GM12878 (cell line): ENCODE measurements around the gene HOXA1. TPM values are rescaled to one million over a fixed set of nuclear protein-coding genes. Genes with fewer than 3 reads are reported as not detected.

Experiments used
- ATAC-seq: fragments of 200-7000 bp; cut with Tn5 transposase; 3 replicates; pipeline ENCODE4 v1.9.1; 2020; ENCODE audit warnings: mild to moderate bottlenecking, moderate library complexity
- BruUV-seq: library from RNA; stranded (reverse); fragments of 400-500 nt; replicated peaks from 2 replicates; lab custom pipeline; 2021; lab: Mats Ljungman, UMichigan
- CTCF ChIA-PET: fragments of 300-600 bp; sonication (Branson Sonifier 250); formaldehyde crosslinking; extraction: SDS; loops from one replicate; lab custom pipeline; 2021; ENCODE audit warnings: inconsistent platforms; lab: Yijun Ruan, JAX
- POLR2A ChIA-PET: fragments of 350-600 bp; formaldehyde crosslinking; extraction: SDS; loops from one replicate; lab custom pipeline; 2021; ENCODE audit warnings: inconsistent platforms; lab: Charles Lee
- RAD21 ChIA-PET: fragments of 300-600 bp; sonication (Branson Sonifier 250); formaldehyde crosslinking; loops from one replicate; lab custom pipeline; 2023; ENCODE audit warnings: antibody characterized with exemption; ENCODE audit not compliant: unreplicated experiment; lab: Charles Lee
- SMC1A ChIA-PET: fragments of 300-600 bp; sonication (Branson Sonifier 250); formaldehyde crosslinking; loops from one replicate; lab custom pipeline; 2023; ENCODE audit not compliant: unreplicated experiment, uncharacterized antibody; lab: Charles Lee
- DNase-seq: peaks from one replicate; pipeline ENCODE4 v3.0.0-alpha.2; 2011; ENCODE audit warnings: low read depth, low spot score
- FAIRE-seq: peaks from 3 replicates; lab custom pipeline; 2011; peaks lifted over from hg19 to GRCh38; lab: Jason Lieb, UNC
- H2AFZ ChIP-seq: 2 replicates; pipeline ENCODE4 v1.6.0; 2011; ENCODE audit warnings: low read depth, low read length, control low read depth; ENCODE audit not compliant: control insufficient read depth
- H3K27ac ChIP-seq: 2 replicates; pipeline ENCODE4 v1.5.1; 2011; ENCODE audit warnings: control low read depth; ENCODE audit not compliant: control insufficient read depth, insufficient read depth
- H3K27me3 ChIP-seq, 2 experiments: replicated peaks in 1 of 2; 2 replicates each; pipeline versions ENCODE4 v1.6.0 to v1.6.1; 2011; ENCODE audit warnings: low read length in 1 of 2; ENCODE audit not compliant: control insufficient read depth in 2 of 2, insufficient read depth in 2 of 2
- H3K36me3 ChIP-seq, 2 experiments: 2 replicates each; pipeline ENCODE4 v1.5.1; 2011; ENCODE audit warnings: low read length in 1 of 2; ENCODE audit not compliant: control insufficient read depth in 2 of 2, insufficient read depth in 2 of 2
- H3K4me1 ChIP-seq: 2 replicates; pipeline ENCODE4 v1.6.1; 2011; ENCODE audit warnings: mild to moderate bottlenecking, low read length, moderate library complexity, mixed read lengths; ENCODE audit not compliant: control insufficient read depth, insufficient read depth
- H3K4me2 ChIP-seq: 2 replicates; pipeline ENCODE4 v1.6.0; 2011; ENCODE audit warnings: control low read depth; ENCODE audit not compliant: control insufficient read depth, insufficient read depth
- H3K4me3 ChIP-seq: fragments of 200-600 bp; sonication (generic); 2 replicates; pipeline ENCODE4 v1.5.1; 2016
- H3K79me2 ChIP-seq: 2 replicates; pipeline ENCODE4 v1.6.0; 2011; ENCODE audit warnings: low read length; ENCODE audit not compliant: control insufficient read depth, insufficient read depth
- H3K9ac ChIP-seq: 2 replicates; pipeline ENCODE4 v1.8.0; 2011; ENCODE audit warnings: low read length, control low read depth, mixed read lengths; ENCODE audit not compliant: control insufficient read depth, insufficient read depth
- H3K9me3 ChIP-seq: replicated peaks from 3 replicates; pipeline ENCODE4 v1.5.1; 2011; ENCODE audit warnings: mild to moderate bottlenecking, low read length; ENCODE audit not compliant: control insufficient read depth, insufficient read depth
- H4K20me1 ChIP-seq: 2 replicates; pipeline ENCODE4 v1.6.0; 2011; ENCODE audit not compliant: control insufficient read depth, insufficient read depth
- ATF2 ChIP-seq: IDR thresholded peaks from 2 replicates; pipeline ENCODE4 v1.6.1; 2012; ENCODE audit warnings: low read length, inconsistent platforms
- BACH1 ChIP-seq: fragments of 450-650 bp; IDR thresholded peaks from 2 replicates; pipeline ENCODE4 v1.6.1; 2017; ENCODE audit warnings: mild to moderate bottlenecking, borderline replicate concordance
- CHD1 ChIP-seq: IDR thresholded peaks from 2 replicates; pipeline ENCODE4 v1.6.1; 2012; ENCODE audit warnings: low read depth, low read length, improper control_type of control experiment
- EP300 ChIP-seq, 2 experiments: fragments of 150-350 bp in 1 of 2; IDR thresholded peaks; 2 replicates each; pipeline ENCODE4 v1.6.1; 2011 to 2012; ENCODE audit warnings: low read depth in 2 of 2, low read length in 2 of 2, borderline replicate concordance in 1 of 2, improper control_type of control experiment in 1 of 2, inconsistent platforms in 1 of 2; ENCODE audit not compliant: control insufficient read depth in 1 of 2
- HDAC2 ChIP-seq: fragments of 200-600 bp; sonication (generic); IDR thresholded peaks from 2 replicates; pipeline ENCODE4 v1.6.1; 2017
- SMAD1 ChIP-seq: fragments of 450-650 bp; IDR thresholded peaks from 2 replicates; pipeline ENCODE4 v1.6.1; 2018; ENCODE audit warnings: mild to moderate bottlenecking, low read depth; ENCODE audit not compliant: partially characterized antibody
- TBL1XR1 ChIP-seq: IDR thresholded peaks from 2 replicates; pipeline ENCODE4 v1.6.1; 2012; ENCODE audit warnings: low read depth, low read length, improper control_type of control experiment
- WGBS: methylation state at CpG from one replicate; pipeline ENCODE4 v1.1.6; 2016; ENCODE audit warnings: low lambda C conversion rate; ENCODE audit not compliant: insufficient replicate concordance, insufficient coverage; ENCODE audit errors: missing lambda C conversion rate; 5-methylcytosine and 5-hydroxymethylcytosine counted together
- in situ Hi-C: fragments of 300-500 bp; cut with MboI; formaldehyde crosslinking; loops from 9 replicates; pipeline ENCODE4 v1.14.3; 2018; ENCODE audit warnings: mixed read lengths
- intact Hi-C: fragments of 100-400 bp; cut with micrococcal nuclease; formaldehyde crosslinking; loops from one replicate; pipeline ENCODE4 v1.14.2; 2022; ENCODE audit not compliant: unreplicated experiment
- polyA plus RNA-seq, 11 experiments: library from polyadenylated mRNA; depleted of rRNA in 4 of 11; unstranded in 6 of 11; stranded (reverse) in 5 of 11; fragments of >200 nt; fragmentation: Nextera tagmentation in 4 of 11; fragmentation: Illumina TruSeq in 1 of 11; extraction: Ambion mirVana in 4 of 11; extraction: Trizol in 1 of 11; gene quantifications; 1 replicate in 1 of 11; 2 replicates in 10 of 11; pipeline versions ENCODE4 v1.2.1 to v1.2.3, GENCODE V29; 2011 to 2016; ENCODE audit warnings: inconsistent platforms in 2 of 11, missing spikeins in 2 of 11, low read depth in 1 of 11
- total RNA-seq, 4 experiments: library from RNA; depleted of rRNA in 3 of 4; stranded (reverse); fragments of >200 nt in 3 of 4; fragmentation: Illumina TruSeq in 1 of 4; extraction: Trizol in 1 of 4; gene quantifications; 2 replicates each; pipeline versions ENCODE4 v1.2.1 to v1.2.3, GENCODE V29; 2013 to 2021

Gene HOXA1
- total and polyA plus RNA-seq, 10 of the 15 experiments (the other 5 are each of a cell fraction or from before 2014, with no cell fraction given): 0.06 to 1.7 (median 0.18) TPM; not detected in 3

- Histone ChIP-seq H3K79me2 (no peaks in the 10 kb centered on the region), H3K4me1 (no peaks in the 10 kb centered on the region), H2AFZ (no peak overlapping the region), H3K27me3 (no peaks in the 10 kb centered on the region), H3K9me3 (no peaks in the 10 kb centered on the region), H3K4me3 (no peak overlapping the region), H4K20me1 (no peaks in the 10 kb centered on the region), H3K36me3 (no peaks in the 10 kb centered on the region), H3K27ac (no peak overlapping the region), H3K9ac (no peak overlapping the region), H3K4me2 (no peak overlapping the region)
- ChIA-PET RAD21 (interaction anchor here (0.6 kb wide), 1 partner anchor 1301 kb away, joined by 3 read pairs; no protein-coding TSS in a partner anchor), POLR2A (no interaction called here), SMC1A (interaction anchor here (0.6 to 0.9 kb wide), 2 partner anchors 18 to 36 kb away, joined by 3 read pairs; no protein-coding TSS in a partner anchor), CTCF (interaction anchor here (1.1 to 1.3 kb wide), 2 partner anchors 13 to 33 kb away, joined by 3 read pairs; partner anchors contain the start of gene HOXA1)
- in situ Hi-C loops (no loop called here), intact Hi-C loops (no loop called here)
- WGBS: 78% methylated on average over 4 of the region's 4 CpGs
- no peak for DNase-seq
- no peak for FAIRE-seq
- ATAC-seq: no peak
- BruUV-seq: no TSS peak
- TF ChIP-seq TBL1XR1 (no peak), SMAD1 (no peak), EP300 (IDR thresholded peaks at IDR 0.05; ENCODE audit: borderline replicate concordance in 1 of 2, control insufficient read depth in 1 of 2, low read depth in 2 of 2, low read length in 2 of 2) (no peak), CHD1 (no peak), HDAC2 (no peak), ATF2 (no peak), BACH1 (no peak)
Measured at GRCh38 chr7:27062946-27063345, 32.9 kb downstream of the HOXA1 start.
